ENCODE measurements around the gene CAP1. TPM values are rescaled to one million over a fixed set of nuclear protein-coding genes. Genes with fewer than 3 reads are reported as not detected.

The CAP1 gene
- total and polyA plus RNA-seq, 2 of the 13 experiments (the other 11 are each of a cell fraction or from before 2014, with no cell fraction given): 174 to 195 TPM

DNA sequence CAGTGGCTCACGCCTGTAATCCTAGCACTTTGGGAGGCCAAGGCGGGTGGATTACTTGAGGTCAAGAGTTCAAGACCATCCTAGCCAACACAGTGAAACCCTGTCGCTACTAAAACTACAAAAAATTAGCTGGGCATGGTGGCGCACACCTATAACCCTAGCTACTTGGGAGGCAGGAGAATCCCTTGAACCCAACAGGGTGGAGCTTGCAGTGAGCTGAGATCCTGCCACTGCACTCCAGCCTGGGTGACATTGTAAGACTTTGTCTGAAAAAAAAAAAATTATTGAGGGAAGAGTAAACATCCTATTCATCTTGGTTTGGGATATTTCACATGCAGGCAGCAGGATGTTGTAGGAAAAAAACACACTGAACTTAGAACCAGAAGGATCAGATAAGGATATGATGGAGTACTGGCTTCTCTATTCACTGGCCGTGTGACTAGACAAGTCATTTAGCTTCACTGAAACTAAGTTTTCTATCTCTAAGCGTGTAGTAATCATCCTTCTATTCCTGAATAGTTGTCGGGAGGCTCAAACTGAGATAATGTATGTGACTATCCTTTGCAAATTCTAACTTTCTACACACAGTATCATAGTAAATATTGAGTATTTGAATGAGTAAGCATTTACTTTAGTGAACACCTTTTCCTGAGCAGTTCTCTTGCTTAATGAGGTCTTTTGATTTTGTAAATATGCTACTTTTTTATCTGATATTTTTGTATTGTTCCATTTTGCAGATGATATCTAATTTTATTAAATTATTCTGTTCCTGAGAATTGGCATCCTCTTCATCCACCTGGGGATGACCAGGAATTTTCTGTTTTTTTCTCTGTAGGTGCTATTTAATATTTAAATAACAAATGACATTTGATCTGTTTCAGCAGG lies 18.2 kb downstream of the CAP1 start (continued):
- TF ChIP-seq, protein P1, sequence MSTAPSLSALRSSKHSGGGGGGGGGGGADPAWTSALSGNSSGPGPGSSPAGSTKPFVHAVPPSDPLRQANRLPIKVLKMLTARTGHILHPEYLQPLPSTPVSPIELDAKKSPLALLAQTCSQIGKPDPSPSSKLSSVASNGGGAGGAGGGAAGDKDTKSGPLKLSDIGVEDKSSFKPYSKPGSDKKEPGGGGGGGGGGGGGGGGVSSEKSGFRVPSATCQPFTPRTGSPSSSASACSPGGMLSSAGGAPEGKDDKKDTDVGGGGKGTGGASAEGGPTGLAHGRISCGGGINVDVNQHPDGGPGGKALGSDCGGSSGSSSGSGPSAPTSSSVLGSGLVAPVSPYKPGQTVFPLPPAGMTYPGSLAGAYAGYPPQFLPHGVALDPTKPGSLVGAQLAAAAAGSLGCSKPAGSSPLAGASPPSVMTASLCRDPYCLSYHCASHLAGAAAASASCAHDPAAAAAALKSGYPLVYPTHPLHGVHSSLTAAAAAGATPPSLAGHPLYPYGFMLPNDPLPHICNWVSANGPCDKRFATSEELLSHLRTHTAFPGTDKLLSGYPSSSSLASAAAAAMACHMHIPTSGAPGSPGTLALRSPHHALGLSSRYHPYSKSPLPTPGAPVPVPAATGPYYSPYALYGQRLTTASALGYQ (CRISPR knock-in tag; IDR thresholded peaks at IDR 0.05): no peak
- no peak for TF ChIP-seq PLRG1 (conservative IDR thresholded peaks at IDR 0.05)
- TF ChIP-seq, protein P2, sequence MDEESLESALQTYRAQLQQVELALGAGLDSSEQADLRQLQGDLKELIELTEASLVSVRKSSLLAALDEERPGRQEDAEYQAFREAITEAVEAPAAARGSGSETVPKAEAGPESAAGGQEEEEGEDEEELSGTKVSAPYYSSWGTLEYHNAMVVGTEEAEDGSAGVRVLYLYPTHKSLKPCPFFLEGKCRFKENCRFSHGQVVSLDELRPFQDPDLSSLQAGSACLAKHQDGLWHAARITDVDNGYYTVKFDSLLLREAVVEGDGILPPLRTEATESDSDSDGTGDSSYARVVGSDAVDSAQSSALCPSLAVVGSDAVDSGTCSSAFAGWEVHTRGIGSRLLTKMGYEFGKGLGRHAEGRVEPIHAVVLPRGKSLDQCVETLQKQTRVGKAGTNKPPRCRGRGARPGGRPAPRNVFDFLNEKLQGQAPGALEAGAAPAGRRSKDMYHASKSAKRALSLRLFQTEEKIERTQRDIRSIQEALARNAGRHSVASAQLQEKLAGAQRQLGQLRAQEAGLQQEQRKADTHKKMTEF (CRISPR knock-in tag; IDR thresholded peaks at IDR 0.05): peak; percentile 65; the same call in 1 of the 2 replicates
- TF ChIP-seq, protein P3, sequence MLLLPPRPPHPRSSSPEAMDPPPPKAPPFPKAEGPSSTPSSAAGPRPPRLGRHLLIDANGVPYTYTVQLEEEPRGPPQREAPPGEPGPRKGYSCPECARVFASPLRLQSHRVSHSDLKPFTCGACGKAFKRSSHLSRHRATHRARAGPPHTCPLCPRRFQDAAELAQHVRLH (CRISPR knock-in tag; IDR thresholded peaks at IDR 0.05; ENCODE audit: borderline replicate concordance, low read depth): peak; percentile 49; the same call in 1 of the 2 replicates
- TF ChIP-seq GABPB1 (CRISPR knock-in tag; IDR thresholded peaks at IDR 0.05): no peak
- TF ChIP-seq KLF12 (CRISPR knock-in tag; IDR thresholded peaks at IDR 0.05; ENCODE audit: borderline replicate concordance): no peak
- no peak for TF ChIP-seq SMARCE1 (IDR thresholded peaks at IDR 0.05; ENCODE audit: borderline replicate concordance)
- TF ChIP-seq MIXL1 (CRISPR knock-in tag; IDR thresholded peaks at IDR 0.05): peak; percentile 59; the same call in 1 of the 2 replicates
- no peak for TF ChIP-seq ZNF317 (CRISPR knock-in tag; IDR thresholded peaks at IDR 0.05)
- no peak for TF ChIP-seq ZNF260 (CRISPR knock-in tag; IDR thresholded peaks at IDR 0.05; ENCODE audit: borderline replicate concordance, low read depth)
- 0 out of 2 replicates have a peak, but pooled peaks have one; percentile 30 for TF ChIP-seq POGZ (CRISPR knock-in tag; IDR thresholded peaks at IDR 0.05)
- no peak for TF ChIP-seq CREB1 (IDR thresholded peaks at IDR 0.05)
- TF ChIP-seq CREB1 (CRISPR knock-in tag; IDR thresholded peaks at IDR 0.05): peak; percentile 54; the same call in 1 of the 2 replicates
- TF ChIP-seq, protein P4, sequence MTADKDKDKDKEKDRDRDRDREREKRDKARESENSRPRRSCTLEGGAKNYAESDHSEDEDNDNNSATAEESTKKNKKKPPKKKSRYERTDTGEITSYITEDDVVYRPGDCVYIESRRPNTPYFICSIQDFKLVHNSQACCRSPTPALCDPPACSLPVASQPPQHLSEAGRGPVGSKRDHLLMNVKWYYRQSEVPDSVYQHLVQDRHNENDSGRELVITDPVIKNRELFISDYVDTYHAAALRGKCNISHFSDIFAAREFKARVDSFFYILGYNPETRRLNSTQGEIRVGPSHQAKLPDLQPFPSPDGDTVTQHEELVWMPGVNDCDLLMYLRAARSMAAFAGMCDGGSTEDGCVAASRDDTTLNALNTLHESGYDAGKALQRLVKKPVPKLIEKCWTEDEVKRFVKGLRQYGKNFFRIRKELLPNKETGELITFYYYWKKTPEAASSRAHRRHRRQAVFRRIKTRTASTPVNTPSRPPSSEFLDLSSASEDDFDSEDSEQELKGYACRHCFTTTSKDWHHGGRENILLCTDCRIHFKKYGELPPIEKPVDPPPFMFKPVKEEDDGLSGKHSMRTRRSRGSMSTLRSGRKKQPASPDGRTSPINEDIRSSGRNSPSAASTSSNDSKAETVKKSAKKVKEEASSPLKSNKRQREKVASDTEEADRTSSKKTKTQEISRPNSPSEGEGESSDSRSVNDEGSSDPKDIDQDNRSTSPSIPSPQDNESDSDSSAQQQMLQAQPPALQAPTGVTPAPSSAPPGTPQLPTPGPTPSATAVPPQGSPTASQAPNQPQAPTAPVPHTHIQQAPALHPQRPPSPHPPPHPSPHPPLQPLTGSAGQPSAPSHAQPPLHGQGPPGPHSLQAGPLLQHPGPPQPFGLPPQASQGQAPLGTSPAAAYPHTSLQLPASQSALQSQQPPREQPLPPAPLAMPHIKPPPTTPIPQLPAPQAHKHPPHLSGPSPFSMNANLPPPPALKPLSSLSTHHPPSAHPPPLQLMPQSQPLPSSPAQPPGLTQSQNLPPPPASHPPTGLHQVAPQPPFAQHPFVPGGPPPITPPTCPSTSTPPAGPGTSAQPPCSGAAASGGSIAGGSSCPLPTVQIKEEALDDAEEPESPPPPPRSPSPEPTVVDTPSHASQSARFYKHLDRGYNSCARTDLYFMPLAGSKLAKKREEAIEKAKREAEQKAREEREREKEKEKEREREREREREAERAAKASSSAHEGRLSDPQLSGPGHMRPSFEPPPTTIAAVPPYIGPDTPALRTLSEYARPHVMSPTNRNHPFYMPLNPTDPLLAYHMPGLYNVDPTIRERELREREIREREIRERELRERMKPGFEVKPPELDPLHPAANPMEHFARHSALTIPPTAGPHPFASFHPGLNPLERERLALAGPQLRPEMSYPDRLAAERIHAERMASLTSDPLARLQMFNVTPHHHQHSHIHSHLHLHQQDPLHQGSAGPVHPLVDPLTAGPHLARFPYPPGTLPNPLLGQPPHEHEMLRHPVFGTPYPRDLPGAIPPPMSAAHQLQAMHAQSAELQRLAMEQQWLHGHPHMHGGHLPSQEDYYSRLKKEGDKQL (CRISPR knock-in tag; IDR thresholded peaks at IDR 0.05; ENCODE audit: low read depth): no peak
- TF ChIP-seq ZMYM2 (CRISPR knock-in tag; IDR thresholded peaks at IDR 0.05): 0 out of 2 replicates have a peak, but pooled peaks have one; percentile 29
- peak; percentile 47; the same call in 1 of the 2 replicates for TF ChIP-seq SALL1 (CRISPR knock-in tag; IDR thresholded peaks at IDR 0.05)
- TF ChIP-seq SETDB1 (CRISPR knock-in tag; IDR thresholded peaks at IDR 0.05; ENCODE audit: borderline replicate concordance): no peak
- TF ChIP-seq, protein P5, sequence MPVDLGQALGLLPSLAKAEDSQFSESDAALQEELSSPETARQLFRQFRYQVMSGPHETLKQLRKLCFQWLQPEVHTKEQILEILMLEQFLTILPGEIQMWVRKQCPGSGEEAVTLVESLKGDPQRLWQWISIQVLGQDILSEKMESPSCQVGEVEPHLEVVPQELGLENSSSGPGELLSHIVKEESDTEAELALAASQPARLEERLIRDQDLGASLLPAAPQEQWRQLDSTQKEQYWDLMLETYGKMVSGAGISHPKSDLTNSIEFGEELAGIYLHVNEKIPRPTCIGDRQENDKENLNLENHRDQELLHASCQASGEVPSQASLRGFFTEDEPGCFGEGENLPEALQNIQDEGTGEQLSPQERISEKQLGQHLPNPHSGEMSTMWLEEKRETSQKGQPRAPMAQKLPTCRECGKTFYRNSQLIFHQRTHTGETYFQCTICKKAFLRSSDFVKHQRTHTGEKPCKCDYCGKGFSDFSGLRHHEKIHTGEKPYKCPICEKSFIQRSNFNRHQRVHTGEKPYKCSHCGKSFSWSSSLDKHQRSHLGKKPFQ (CRISPR knock-in tag; IDR thresholded peaks at IDR 0.05; ENCODE audit: insufficient replicate concordance): no peak
